GM23338 (cell line): ENCODE results near the gene BCAM. TPM values are rescaled to one million over a fixed set of nuclear protein-coding genes. Genes with fewer than 3 reads are reported as not detected.
A peak's percentile ranks its signal among the peaks of the same experiment; 100 is the strongest.

ENCODE experiments used
- ATAC-seq: fragments of 200-7000 bp; cut with Tn5 transposase; 3 replicates; pipeline ENCODE4 v1.9.1; 2020
- DNase-seq: peaks from one replicate; pipeline ENCODE4 v3.0.0-alpha.2; 2015; ENCODE audit warnings: low spot score
- H2AFZ ChIP-seq: fragments of 200-600 bp; sonication (generic); 2 replicates; pipeline ENCODE4 v1.8.0; 2016; ENCODE audit warnings: antibody characterized with exemption, mild to moderate bottlenecking, moderate library complexity
- H3F3A ChIP-seq: fragments of 200-600 bp; sonication (generic); replicated peaks from 2 replicates; pipeline ENCODE4 v1.8.0; 2017; ENCODE audit warnings: antibody characterized with exemption, mixed run types, low read depth
- H3K27ac ChIP-seq: fragments of 200-600 bp; sonication (generic); 2 replicates; pipeline ENCODE4 v1.6.1; 2016; ENCODE audit warnings: low read depth
- H3K27me3 ChIP-seq: fragments of 200-600 bp; sonication (generic); 2 replicates; pipeline ENCODE4 v1.8.0; 2016; ENCODE audit warnings: mild to moderate bottlenecking, mixed run types, moderate library complexity; ENCODE audit not compliant: insufficient read depth
- H3K36me3 ChIP-seq: fragments of 200-600 bp; sonication (generic); 2 replicates; pipeline ENCODE4 v1.8.0; 2016; ENCODE audit warnings: mild to moderate bottlenecking; ENCODE audit not compliant: insufficient read depth
- H3K4me1 ChIP-seq: fragments of 200-600 bp; sonication (generic); 2 replicates; pipeline ENCODE4 v1.8.0; 2016; ENCODE audit warnings: mild to moderate bottlenecking, moderate library complexity; ENCODE audit not compliant: insufficient read depth
- H3K4me2 ChIP-seq: fragments of 200-600 bp; sonication (generic); 2 replicates; pipeline ENCODE4 v1.7.1; 2017; ENCODE audit warnings: mixed run types
- H3K4me3 ChIP-seq: fragments of 200-600 bp; sonication (generic); 2 replicates; pipeline ENCODE4 v1.6.1; 2016; ENCODE audit warnings: mixed run types
- H3K79me2 ChIP-seq: fragments of 200-600 bp; sonication (generic); replicated peaks from 2 replicates; pipeline ENCODE4 v1.8.0; 2017; ENCODE audit warnings: mild to moderate bottlenecking; ENCODE audit not compliant: insufficient read depth
- H3K9me2 ChIP-seq: fragments of 200-600 bp; sonication (generic); 2 replicates; pipeline ENCODE4 v1.8.0; 2017; ENCODE audit not compliant: insufficient read depth
- H4K20me1 ChIP-seq: fragments of 200-600 bp; sonication (generic); replicated peaks from 2 replicates; pipeline ENCODE4 v1.8.0; 2017; ENCODE audit warnings: mild to moderate bottlenecking; ENCODE audit not compliant: insufficient read depth
- H3K27ac Mint-ChIP-seq: 2 replicates; pipeline ENCODE4 v1.8.0; 2020; ENCODE audit warnings: inconsistent platforms, mild to moderate bottlenecking, moderate library complexity, mixed read lengths
- H3K27me3 Mint-ChIP-seq: 3 replicates; pipeline ENCODE4 v1.8.0; 2022; ENCODE audit warnings: low read depth, mild to moderate bottlenecking, moderate library complexity, mixed read lengths, inconsistent platforms; ENCODE audit not compliant: insufficient read depth, poor library complexity
- H3K36me3 Mint-ChIP-seq: 3 replicates; pipeline ENCODE4 v1.8.0; 2021; ENCODE audit warnings: low read depth, mild to moderate bottlenecking, inconsistent platforms, moderate library complexity, mixed read lengths
- H3K4me1 Mint-ChIP-seq: 3 replicates; pipeline ENCODE4 v1.8.0; 2020; ENCODE audit warnings: mild to moderate bottlenecking, inconsistent platforms, mixed read lengths
- H3K4me3 Mint-ChIP-seq: 3 replicates; pipeline ENCODE4 v1.8.0; 2021; ENCODE audit warnings: moderate library complexity, mild to moderate bottlenecking, inconsistent platforms, mixed read lengths
- H3K9me3 Mint-ChIP-seq: 3 replicates; pipeline ENCODE4 v1.8.0; 2020; ENCODE audit warnings: moderate library complexity, mild to moderate bottlenecking, inconsistent platforms, mixed read lengths
- CREB1 ChIP-seq: fragments of 250-450 bp; sonication (Bioruptor Pico); IDR thresholded peaks from 2 replicates; pipeline ENCODE4 v1.5.0; 2020; ENCODE audit warnings: low read depth, mild to moderate bottlenecking, moderate library complexity
- ETS1 ChIP-seq: IDR thresholded peaks from 2 replicates; pipeline ENCODE4 v1.6.1; 2016; ENCODE audit warnings: antibody characterized with exemption
- EZH2 ChIP-seq: fragments of 200-600 bp; sonication (generic); IDR thresholded peaks from one replicate; pipeline ENCODE4 v1.8.0; 2017; ENCODE audit warnings: antibody characterized with exemption, mild to moderate bottlenecking, low read depth; ENCODE audit not compliant: unreplicated experiment
- EZH2phosphoT487 ChIP-seq: fragments of 200-600 bp; sonication (generic); IDR thresholded peaks from one replicate; pipeline ENCODE4 v1.8.1; 2018; ENCODE audit warnings: antibody characterized with exemption; ENCODE audit not compliant: unreplicated experiment
- JUNB ChIP-seq: IDR thresholded peaks from one replicate; pipeline ENCODE4 v1.6.1; 2016; ENCODE audit warnings: antibody characterized with exemption; ENCODE audit not compliant: unreplicated experiment
- NANOG ChIP-seq: IDR thresholded peaks from 2 replicates; pipeline ENCODE4 v1.6.1; 2016; ENCODE audit warnings: antibody characterized with exemption, borderline replicate concordance
- POLR2AphosphoS5 ChIP-seq: IDR thresholded peaks from 2 replicates; pipeline ENCODE4 v1.6.1; 2016; ENCODE audit warnings: antibody characterized with exemption, low read depth
- REST ChIP-seq: IDR thresholded peaks from one replicate; pipeline ENCODE4 v1.6.1; 2018; ENCODE audit warnings: antibody characterized with exemption; ENCODE audit not compliant: unreplicated experiment
- STAT1 ChIP-seq: IDR thresholded peaks from one replicate; pipeline ENCODE4 v1.6.1; 2016; ENCODE audit warnings: antibody characterized with exemption; ENCODE audit not compliant: unreplicated experiment
- ZNF114 ChIP-seq: fragments of 250-450 bp; sonication (Bioruptor Pico); IDR thresholded peaks from 2 replicates; pipeline ENCODE4 v1.5.0; 2020; ENCODE audit warnings: mild to moderate bottlenecking, moderate library complexity
- ZNF331 ChIP-seq: fragments of 250-450 bp; sonication (Bioruptor Pico); IDR thresholded peaks from 2 replicates; pipeline ENCODE4 v1.5.0; 2020; ENCODE audit warnings: low read depth, mild to moderate bottlenecking, moderate library complexity
- polyA plus RNA-seq: library from polyadenylated mRNA; unstranded; fragments of >200 nt; fragmentation: Nextera tagmentation; extraction: Ambion mirVana; gene quantifications from 2 replicates; pipeline ENCODE4 v1.2.1, GENCODE V29; 2016
- total RNA-seq: library from RNA; depleted of rRNA; stranded (reverse); fragments of >200 nt; shearing (Covaris generic); gene quantifications from 2 replicates; pipeline ENCODE4 v1.2.3, GENCODE V29; 2014
- TF ChIP-seq, protein P1 (sequence below): fragments of 250-450 bp; sonication (Bioruptor Pico); IDR thresholded peaks from 2 replicates; pipeline ENCODE4 v1.5.0; 2020; ENCODE audit warnings: mild to moderate bottlenecking, moderate library complexity
- TF ChIP-seq, protein P2 (sequence below), 2 experiments: fragments of 200-600 bp in 1 of 2; sonication (generic) in 1 of 2; conservative IDR thresholded peaks; 2 replicates each; pipeline versions ENCODE4 v1.5.1 to v1.6.1; 2016 to 2017; ENCODE audit warnings: antibody characterized with exemption in 2 of 2, low read depth in 2 of 2, mild to moderate bottlenecking in 2 of 2, moderate library complexity in 1 of 2

The BCAM gene
- total and polyA plus RNA-seq, 2 experiments from 2014 or later = 33.3 to 100 TPM

DNA sequence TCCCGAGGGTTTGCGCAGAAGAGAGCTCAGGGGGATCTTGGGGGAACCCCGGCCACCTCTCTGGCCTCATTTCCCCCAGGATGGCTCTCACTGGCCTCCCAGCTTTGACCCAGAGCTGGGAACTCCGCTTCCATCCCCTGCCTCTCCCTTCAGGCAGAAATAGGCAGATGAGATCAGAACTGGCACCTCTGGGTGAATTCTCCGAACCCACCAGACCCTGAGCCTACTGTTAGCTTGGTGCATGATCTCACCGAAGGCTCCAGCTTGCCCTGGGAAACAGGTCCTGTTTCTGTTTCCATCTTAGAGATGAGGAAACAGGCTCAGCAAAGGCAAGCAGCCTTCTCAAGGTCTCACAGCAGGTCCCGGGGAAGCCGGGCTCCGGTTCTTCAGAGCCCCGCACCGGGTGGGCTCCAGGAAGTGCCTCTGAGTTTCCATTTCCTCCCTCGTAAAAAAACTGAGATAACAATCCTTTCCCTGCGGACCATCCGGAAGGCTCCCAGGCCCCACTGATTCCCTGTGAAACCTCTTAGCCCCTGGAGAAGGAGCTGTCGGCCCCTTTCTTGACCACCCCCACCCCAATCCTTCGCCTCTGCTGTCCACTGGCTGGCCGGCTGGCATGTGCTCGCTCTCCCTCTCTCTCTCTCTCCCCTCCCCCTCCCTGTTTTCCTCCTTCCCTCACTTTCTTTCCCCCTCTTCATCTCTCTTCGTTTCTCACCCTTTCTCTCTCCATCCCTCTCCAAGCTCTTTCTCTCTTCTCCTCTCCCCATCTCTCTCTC, 39.3 kb downstream of the BCAM start:
- DNase-seq = peak; percentile 87
- H3K27me3 ChIP-seq = peaks cover 7% of the 10 kb centered on the region; the same call in 1 of the 2 replicates
- peak overlapping the region; percentile 100 for H3K27ac ChIP-seq
- H3K4me2 ChIP-seq = peak overlapping the region; percentile 100
- no peak for TF ChIP-seq EZH2phosphoT487
- TF ChIP-seq, protein P1, sequence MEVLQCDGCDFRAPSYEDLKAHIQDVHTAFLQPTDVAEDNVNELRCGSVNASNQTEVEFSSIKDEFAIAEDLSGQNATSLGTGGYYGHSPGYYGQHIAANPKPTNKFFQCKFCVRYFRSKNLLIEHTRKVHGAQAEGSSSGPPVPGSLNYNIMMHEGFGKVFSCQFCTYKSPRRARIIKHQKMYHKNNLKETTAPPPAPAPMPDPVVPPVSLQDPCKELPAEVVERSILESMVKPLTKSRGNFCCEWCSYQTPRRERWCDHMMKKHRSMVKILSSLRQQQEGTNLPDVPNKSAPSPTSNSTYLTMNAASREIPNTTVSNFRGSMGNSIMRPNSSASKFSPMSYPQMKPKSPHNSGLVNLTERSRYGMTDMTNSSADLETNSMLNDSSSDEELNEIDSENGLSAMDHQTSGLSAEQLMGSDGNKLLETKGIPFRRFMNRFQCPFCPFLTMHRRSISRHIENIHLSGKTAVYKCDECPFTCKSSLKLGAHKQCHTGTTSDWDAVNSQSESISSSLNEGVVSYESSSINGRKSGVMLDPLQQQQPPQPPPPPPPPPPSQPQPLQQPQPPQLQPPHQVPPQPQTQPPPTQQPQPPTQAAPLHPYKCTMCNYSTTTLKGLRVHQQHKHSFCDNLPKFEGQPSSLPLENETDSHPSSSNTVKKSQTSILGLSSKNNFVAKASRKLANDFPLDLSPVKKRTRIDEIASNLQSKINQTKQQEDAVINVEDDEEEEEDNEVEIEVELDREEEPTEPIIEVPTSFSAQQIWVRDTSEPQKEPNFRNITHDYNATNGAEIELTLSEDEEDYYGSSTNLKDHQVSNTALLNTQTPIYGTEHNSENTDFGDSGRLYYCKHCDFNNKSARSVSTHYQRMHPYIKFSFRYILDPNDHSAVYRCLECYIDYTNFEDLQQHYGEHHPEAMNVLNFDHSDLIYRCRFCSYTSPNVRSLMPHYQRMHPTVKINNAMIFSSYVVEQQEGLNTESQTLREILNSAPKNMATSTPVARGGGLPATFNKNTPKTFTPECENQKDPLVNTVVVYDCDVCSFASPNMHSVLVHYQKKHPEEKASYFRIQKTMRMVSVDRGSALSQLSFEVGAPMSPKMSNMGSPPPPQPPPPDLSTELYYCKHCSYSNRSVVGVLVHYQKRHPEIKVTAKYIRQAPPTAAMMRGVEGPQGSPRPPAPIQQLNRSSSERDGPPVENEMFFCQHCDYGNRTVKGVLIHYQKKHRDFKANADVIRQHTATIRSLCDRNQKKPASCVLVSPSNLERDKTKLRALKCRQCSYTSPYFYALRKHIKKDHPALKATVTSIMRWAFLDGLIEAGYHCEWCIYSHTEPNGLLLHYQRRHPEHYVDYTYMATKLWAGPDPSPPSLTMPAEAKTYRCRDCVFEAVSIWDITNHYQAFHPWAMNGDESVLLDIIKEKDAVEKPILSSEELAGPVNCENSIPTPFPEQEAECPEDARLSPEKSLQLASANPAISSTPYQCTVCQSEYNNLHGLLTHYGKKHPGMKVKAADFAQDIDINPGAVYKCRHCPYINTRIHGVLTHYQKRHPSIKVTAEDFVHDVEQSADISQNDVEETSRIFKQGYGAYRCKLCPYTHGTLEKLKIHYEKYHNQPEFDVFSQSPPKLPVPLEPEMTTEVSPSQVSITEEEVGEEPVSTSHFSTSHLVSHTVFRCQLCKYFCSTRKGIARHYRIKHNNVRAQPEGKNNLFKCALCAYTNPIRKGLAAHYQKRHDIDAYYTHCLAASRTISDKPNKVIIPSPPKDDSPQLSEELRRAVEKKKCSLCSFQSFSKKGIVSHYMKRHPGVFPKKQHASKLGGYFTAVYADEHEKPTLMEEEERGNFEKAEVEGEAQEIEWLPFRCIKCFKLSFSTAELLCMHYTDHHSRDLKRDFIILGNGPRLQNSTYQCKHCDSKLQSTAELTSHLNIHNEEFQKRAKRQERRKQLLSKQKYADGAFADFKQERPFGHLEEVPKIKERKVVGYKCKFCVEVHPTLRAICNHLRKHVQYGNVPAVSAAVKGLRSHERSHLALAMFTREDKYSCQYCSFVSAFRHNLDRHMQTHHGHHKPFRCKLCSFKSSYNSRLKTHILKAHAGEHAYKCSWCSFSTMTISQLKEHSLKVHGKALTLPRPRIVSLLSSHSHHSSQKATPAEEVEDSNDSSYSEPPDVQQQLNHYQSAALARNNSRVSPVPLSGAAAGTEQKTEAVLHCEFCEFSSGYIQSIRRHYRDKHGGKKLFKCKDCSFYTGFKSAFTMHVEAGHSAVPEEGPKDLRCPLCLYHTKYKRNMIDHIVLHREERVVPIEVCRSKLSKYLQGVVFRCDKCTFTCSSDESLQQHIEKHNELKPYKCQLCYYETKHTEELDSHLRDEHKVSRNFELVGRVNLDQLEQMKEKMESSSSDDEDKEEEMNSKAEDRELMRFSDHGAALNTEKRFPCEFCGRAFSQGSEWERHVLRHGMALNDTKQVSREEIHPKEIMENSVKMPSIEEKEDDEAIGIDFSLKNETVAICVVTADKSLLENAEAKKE (CRISPR knock-in tag) = no peak
- no peak for TF ChIP-seq NANOG
- no peak for TF ChIP-seq POLR2AphosphoS5
- no peak for TF ChIP-seq JUNB
- no peak for TF ChIP-seq CREB1 (CRISPR knock-in tag)
- no peak for TF ChIP-seq EZH2
- TF ChIP-seq ETS1 = no peak
- TF ChIP-seq ZNF114 = no peak
- TF ChIP-seq, protein P2, sequence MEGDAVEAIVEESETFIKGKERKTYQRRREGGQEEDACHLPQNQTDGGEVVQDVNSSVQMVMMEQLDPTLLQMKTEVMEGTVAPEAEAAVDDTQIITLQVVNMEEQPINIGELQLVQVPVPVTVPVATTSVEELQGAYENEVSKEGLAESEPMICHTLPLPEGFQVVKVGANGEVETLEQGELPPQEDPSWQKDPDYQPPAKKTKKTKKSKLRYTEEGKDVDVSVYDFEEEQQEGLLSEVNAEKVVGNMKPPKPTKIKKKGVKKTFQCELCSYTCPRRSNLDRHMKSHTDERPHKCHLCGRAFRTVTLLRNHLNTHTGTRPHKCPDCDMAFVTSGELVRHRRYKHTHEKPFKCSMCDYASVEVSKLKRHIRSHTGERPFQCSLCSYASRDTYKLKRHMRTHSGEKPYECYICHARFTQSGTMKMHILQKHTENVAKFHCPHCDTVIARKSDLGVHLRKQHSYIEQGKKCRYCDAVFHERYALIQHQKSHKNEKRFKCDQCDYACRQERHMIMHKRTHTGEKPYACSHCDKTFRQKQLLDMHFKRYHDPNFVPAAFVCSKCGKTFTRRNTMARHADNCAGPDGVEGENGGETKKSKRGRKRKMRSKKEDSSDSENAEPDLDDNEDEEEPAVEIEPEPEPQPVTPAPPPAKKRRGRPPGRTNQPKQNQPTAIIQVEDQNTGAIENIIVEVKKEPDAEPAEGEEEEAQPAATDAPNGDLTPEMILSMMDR (conservative IDR thresholded peaks at IDR 0.05; ENCODE audit: low read depth in 2 of 2) = no peak
- TF ChIP-seq REST = no peak
- TF ChIP-seq STAT1 = no peak
- no peak for TF ChIP-seq ZNF331 (CRISPR knock-in tag)
- H3K36me3 ChIP-seq = no peaks in the 10 kb centered on the region
- H4K20me1 ChIP-seq = peaks cover 31% of the 10 kb centered on the region
- Mint-ChIP-seq H3K27ac (peak overlapping the region; percentile 92), H3K4me3 (peak overlapping the region; percentile 96), H3K9me3 (peaks cover 3% of the 10 kb centered on the region; the same call in 2 of the 3 replicates), H3K36me3 (peaks cover 25% of the 10 kb centered on the region), H3K27me3 (peaks cover 41% of the 10 kb centered on the region), H3K4me1 (peaks cover 30% of the 10 kb centered on the region)
- peaks cover 70% of the 10 kb centered on the region for H3K79me2 ChIP-seq
- peaks cover 25% of the 10 kb centered on the region for H3K4me1 ChIP-seq
- H2AFZ ChIP-seq = no peak overlapping the region
- ATAC-seq = 0 out of 3 replicates have a peak, but pooled peaks have one; percentile 0
- H3F3A ChIP-seq = peaks cover 25% of the 10 kb centered on the region
- no peaks in the 10 kb centered on the region for H3K9me2 ChIP-seq
- peak overlapping the region; percentile 99 for H3K4me3 ChIP-seq
